GM12874 (cell line): ENCODE data around the gene TBX5.

Experiments
- TF ChIP-seq, protein P1 (sequence below): IDR thresholded peaks from 2 replicates; pipeline ENCODE4 v1.5.1; 2011; ENCODE audit warnings: low read depth, mild to moderate bottlenecking, control low read depth, low read length, moderate library complexity; ENCODE audit not compliant: insufficient read depth

TBX5 gene

DNA sequence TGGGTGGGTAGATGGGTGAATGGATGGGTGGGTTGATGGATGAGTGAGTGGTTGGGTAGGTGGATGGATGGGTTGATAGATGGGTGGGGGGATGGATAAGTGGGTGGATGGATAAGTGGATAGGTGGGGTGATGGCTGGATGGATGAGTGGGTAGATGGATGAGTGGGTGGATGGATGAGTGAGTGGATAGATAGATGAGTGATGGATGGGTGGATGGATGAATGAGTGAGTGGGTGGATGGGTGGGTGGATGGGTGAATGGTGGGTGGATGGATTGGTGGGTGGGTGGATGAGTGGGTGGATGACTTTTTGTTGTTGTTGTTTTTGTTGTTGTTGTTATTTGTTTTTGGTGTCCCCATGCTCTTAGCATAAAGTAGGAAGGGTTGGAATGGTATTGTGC lies 45.5 kb downstream of the TBX5 start:
- TF ChIP-seq, protein P1, sequence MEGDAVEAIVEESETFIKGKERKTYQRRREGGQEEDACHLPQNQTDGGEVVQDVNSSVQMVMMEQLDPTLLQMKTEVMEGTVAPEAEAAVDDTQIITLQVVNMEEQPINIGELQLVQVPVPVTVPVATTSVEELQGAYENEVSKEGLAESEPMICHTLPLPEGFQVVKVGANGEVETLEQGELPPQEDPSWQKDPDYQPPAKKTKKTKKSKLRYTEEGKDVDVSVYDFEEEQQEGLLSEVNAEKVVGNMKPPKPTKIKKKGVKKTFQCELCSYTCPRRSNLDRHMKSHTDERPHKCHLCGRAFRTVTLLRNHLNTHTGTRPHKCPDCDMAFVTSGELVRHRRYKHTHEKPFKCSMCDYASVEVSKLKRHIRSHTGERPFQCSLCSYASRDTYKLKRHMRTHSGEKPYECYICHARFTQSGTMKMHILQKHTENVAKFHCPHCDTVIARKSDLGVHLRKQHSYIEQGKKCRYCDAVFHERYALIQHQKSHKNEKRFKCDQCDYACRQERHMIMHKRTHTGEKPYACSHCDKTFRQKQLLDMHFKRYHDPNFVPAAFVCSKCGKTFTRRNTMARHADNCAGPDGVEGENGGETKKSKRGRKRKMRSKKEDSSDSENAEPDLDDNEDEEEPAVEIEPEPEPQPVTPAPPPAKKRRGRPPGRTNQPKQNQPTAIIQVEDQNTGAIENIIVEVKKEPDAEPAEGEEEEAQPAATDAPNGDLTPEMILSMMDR: no peak

DNA sequence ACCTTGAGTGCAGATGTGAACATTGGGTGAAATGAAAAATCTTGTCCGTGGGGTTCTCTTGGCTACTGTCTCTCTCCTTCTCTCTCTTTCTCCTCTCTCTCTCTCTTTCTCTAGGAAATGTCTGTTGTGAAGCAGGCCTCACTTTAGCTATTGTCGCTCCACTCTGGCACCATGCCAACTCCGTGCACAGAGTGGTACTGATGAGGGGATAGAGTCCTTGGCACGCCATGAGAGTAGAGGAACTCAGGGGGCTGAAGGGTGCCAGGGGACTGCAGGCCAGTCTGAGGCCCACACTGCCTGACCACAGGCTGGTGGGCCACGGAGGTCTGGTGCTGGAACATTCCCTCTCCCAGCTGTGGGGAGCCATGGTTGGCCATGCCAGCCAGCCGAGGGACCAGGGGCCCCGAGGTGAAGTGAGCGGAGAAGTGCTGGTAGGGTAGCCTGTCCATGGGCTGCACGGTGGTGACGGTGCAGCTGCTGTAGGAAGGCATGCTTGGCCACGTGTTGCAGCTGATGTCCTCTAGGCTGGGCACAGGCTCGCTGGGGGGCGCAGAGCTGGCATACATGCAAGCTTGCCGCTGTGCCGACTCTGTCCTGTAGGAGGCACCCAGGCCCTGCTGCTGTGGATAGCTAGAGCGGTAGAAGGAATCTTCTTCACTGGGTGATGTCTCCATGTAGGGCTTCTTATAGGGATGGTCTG lies 50.4 kb downstream of the TBX5 start:
- TF ChIP-seq, protein P1: peak; percentile 42; the same call in 1 of the 2 replicates

DNA sequence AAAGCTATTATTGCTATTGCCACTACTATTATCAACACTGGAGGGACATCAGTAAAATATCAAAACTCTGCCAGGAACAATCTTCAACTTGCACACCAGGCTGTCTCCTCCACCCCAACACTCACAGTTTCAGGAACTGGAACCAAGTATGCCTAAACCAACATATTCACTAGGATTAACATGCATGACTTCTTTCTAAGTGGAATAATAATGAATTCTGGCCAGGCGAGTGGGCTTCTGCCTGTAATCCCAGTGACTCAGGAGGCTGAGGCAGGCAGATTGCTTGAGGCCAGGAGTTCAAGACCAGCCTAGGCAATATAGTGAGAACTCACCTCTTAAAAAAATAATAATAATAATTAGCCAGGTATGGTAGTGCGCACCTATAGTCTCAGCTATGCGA lies 58.1 kb downstream of the TBX5 start:
- TF ChIP-seq, protein P1: no peak

DNA sequence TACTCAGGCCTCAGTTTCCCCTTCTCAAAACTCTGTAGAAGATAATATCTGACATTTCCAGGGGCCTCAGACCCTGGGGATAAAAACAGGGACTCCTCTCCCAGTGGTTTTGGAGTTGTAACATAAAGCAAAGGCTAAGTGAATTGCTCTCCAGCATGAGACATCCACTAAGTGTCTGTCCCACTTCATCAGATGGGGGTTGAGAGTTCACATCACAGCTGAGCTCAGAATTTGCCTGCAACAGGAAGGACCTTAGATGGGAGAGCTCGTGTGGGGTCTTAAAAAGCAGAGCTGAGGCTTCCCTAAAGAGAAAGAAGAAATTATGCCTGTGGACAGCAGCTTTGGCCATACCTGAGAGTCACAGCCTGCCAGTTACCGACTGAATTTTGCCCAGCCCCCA lies 61.1 kb downstream of the TBX5 start:
- TF ChIP-seq, protein P1: no peak

DNA sequence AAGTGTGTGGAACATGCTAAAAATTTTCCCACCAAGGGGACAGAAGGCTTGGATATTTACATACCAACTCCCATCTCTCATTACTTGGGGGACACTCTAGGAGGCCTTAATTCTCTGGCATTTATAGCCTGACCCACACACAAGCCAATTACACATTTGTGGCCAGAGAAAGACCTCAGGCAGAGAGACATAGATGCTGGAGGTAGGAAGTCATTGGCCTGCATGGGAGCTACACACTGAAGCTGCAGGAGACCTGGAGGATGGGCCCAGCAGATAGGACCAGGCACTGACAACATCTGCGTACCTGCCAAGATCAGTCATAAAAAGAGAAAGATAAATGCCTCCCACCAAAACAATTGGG lies 61.7 kb downstream of the TBX5 start:
- TF ChIP-seq, protein P1: no peak

DNA sequence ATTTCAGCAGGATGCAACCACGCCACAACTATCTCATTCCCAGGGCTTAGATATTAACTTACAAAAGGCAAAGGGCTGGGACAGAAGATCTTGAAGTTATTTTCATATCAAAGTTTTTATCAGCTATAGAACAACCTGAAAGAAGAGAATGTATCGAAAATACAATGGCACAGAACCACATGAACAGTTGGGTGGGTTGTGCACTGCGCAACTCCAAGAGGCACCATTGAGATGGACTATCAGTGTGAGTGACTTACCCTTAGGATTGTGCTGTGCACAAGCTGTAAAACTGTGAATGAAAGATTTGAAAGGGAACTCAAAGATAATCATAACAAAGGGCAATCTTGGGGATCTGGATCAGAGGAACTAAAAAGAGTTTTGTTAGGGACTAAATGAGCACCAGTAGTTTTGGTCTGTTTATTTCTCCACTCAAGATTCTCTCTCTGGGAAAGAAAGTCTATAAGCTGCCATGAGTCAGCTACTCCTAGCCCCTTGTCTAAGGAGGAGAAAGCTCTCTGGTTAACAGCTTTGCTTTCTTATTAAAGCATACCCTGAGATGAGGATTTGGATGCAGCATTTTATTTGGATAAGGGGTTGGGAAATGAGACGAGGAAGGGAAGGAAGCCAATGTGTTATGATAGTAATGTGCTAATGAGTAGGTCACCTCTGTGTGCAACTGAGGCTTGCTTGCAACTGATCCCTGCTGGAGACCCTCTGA lies 62.2 kb downstream of the TBX5 start:
- TF ChIP-seq, protein P1: no peak

DNA sequence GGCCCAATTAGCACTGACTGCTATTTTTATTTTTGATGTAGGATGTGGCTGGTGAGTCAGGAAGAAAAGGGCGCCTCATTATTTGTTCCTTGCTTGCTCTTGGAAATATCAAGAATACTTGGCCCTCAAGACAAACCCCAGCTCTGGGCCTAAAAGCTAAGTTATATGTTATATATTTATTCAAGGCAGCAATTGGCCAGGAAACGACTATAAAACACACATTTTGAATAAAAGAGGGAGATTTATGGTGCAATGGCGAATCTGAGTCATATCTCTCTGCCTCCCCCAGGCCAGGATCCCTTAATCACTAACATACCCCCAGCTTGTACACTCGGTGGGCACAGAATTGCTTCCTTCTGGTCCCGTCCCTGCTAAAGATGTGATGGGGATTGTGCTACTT lies 63.3 kb downstream of the TBX5 start:
- TF ChIP-seq, protein P1: no peak
